ENCODE results near the gene DAB2.

DNA sequence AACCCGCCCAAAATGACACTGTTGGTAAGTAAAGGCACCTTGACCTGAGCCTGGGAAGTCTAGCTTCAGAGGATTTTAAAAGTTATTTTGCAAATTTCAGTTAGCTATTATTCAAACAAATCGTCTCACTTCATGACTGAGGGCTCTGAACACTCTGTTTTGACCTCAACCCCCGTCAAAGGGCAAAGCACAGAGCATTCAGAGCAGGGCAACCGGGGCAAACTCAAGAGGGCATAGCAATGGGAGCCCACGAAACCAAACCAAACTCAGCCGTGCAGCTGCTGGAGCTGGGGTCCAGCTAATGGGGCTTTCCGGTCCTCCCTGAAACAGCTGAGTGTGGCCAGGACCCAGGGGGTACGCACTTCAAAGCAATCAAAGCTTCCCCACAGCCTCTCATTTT, 62.1 kb downstream of the DAB2 start:
- TF ChIP-seq, protein P1, sequence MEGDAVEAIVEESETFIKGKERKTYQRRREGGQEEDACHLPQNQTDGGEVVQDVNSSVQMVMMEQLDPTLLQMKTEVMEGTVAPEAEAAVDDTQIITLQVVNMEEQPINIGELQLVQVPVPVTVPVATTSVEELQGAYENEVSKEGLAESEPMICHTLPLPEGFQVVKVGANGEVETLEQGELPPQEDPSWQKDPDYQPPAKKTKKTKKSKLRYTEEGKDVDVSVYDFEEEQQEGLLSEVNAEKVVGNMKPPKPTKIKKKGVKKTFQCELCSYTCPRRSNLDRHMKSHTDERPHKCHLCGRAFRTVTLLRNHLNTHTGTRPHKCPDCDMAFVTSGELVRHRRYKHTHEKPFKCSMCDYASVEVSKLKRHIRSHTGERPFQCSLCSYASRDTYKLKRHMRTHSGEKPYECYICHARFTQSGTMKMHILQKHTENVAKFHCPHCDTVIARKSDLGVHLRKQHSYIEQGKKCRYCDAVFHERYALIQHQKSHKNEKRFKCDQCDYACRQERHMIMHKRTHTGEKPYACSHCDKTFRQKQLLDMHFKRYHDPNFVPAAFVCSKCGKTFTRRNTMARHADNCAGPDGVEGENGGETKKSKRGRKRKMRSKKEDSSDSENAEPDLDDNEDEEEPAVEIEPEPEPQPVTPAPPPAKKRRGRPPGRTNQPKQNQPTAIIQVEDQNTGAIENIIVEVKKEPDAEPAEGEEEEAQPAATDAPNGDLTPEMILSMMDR (IDR thresholded peaks at IDR 0.05), result no peak
- no peak for TF ChIP-seq POLR2A (IDR thresholded peaks at IDR 0.05)
